SH-SY5Y (cell line): ENCODE measurements around the gene A2M.

ENCODE experiments used
- GATA2 ChIP-seq: IDR thresholded peaks from 2 replicates; pipeline ENCODE4 v1.6.1; 2011; ENCODE audit warnings: mild to moderate bottlenecking, low read depth, low read length
- GATA3 ChIP-seq: IDR thresholded peaks from 2 replicates; pipeline ENCODE4 v1.6.1; 2011; ENCODE audit warnings: low read depth, mild to moderate bottlenecking, low read length, moderate library complexity

DNA sequence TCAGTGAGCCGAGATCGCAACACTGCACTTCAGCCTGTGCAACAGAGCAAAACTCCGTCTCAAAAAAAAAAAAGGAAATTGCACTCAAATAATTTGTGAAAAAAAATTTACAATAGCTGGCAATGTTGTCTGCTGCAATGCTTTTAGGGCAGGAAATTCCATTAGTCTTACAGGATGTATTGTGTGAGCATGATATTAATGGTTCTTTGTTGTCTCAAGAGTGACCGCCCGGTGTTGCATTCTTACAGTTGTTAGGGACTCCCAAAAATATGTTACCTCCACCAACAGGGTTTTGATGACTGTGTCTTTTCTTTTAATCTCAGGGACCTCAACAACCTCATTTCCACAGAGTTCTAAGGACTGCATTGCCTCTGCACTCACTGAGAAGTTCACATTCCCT is 47.7 kb upstream of the A2M start:
- TF ChIP-seq GATA2 (no peak), GATA3 (no peak)
